Stromal cell of bone marrow (primary cell): ENCODE measurements around the gene LIFR.
"Not testable (repeated sequence)": the region's sequence is repeated elsewhere in the genome, so short reads cannot be mapped to it uniquely, and the experiment has no call there.

Experiments used
- DNase-seq: peaks from one replicate; pipeline ENCODE4 v3.0.0-alpha.2; 2012; ENCODE audit warnings: low read depth

LIFR gene

DNA sequence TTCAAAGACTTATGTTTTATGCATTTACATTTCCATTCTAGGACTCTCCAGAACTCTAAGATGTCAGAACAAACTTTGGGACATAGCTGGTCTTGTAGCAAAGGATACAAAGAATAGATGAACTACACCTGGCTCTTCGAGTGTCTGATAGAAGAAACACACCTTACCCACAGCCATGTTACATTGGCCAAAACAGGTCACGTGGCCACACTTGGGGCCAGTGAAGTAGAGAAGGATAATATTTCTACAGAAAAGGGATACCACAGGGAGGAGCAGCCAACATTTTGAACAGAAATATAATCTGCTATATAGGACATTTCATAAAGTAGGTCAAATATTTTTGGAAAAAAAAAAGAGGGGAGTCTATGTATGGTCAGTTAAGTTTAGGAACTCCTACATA, 22.7 kb upstream of the LIFR start:
- no peak for DNase-seq

DNA sequence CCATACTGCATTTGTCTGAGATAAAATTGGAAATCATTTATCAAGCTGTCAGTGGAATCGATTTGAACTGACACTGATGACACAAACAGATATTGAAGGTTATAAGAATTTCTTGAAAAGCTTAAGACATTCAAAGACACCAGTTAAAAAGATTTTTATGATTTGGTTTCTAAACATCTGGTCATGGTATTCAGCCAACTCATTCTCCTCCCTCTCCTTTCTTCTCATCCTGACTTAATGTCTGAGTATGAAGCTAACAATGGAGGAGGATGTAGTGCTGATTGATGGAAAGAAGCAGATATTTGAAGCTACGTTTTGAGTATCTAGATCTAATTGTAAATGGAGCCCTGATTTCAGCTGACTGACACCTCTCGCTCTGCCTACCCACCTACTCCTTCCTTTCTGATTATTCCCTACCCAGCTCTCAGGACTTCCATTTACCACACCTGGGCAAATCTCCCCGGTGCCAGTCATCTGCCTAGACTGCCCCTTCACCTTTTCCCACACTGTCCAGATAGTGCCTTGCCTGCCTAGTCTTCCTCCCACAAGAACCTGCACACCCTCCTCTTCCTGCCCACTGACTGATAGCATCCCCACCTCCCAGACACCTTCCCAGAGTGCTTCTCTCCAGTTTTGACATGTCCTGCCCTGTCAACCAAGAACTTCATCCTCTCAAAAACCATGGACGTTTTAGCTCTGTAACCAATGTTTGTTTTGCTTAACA, 20.7 kb upstream of the LIFR start:
- DNase-seq: no peak

DNA sequence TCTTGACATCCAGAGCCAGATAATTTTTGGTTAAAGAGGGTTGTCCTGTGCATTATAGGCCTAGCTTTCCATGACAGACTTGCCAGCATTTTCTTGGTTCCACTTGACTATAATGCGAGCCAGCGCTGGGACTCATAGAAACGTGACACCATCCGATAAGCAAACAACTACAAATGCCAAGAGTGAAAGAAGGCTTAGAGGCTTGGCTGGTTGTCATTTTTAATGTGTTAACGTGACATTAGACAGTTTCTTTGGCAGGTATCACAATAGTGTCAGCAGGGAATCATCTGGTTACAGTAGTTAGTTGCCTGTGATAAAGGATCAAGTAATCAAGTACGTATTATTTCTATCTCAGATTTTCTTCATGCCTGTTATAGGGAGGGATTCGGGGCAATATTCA, 20.0 kb upstream of the LIFR start:
- no peak for DNase-seq

DNA sequence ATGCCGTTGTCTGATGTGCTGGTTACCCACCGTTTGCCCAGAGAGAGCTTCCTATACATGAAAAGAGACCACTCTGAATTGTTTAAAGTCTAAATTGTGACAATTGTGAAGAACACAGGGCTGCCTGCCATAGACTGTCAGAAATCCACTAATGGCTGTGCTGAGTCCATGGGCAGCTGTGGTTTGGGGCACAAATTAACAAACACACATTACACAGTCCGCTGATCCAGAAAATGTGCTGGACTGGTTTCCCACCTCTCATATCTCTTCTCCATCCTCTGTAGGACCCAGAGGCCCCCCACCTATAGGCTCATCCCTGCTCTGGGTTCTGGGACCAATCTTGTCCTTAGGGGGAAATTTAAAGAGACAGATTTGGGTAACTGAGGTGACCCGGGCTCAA, 19.0 kb upstream of the LIFR start:
- DNase-seq: no peak

DNA sequence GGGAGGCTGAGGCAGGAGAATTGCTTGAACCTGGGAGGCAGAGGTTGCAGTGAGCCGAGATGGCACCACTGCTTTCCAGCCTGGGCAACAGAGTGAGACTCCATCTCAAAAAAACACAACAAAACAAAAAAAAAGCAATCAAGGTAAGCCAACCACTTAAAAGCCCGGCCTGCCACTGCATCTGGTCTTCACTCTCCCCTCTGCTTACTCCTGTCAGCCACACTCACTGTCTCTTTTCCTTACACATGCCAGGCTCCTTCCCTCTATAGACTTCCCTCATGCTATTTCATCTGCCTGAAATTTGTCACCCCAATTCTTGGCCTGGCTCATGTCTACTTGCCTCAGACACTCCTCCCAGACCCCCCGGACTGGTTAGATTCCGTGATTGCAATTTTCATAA, 17.6 kb upstream of the LIFR start:
- DNase-seq: no peak

DNA sequence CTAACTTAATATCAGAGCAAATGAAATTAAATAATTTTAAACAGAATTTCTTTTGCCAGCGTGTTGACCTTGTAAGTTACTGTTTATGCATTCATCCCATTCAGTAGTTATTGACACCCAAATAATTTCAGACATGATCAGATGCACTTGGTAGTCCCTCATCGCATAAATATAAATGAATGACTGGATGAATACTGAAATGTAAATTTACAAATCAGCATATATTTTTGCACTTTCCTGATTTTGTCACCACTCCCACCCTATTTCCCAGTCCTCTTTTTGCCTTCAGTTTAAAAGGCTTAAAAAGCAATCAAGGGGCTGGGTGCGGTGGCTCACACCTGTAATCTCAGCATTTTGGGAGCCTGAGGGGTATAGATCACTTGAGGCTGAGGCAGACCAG, 17.1 kb upstream of the LIFR start:
- no peak for DNase-seq

DNA sequence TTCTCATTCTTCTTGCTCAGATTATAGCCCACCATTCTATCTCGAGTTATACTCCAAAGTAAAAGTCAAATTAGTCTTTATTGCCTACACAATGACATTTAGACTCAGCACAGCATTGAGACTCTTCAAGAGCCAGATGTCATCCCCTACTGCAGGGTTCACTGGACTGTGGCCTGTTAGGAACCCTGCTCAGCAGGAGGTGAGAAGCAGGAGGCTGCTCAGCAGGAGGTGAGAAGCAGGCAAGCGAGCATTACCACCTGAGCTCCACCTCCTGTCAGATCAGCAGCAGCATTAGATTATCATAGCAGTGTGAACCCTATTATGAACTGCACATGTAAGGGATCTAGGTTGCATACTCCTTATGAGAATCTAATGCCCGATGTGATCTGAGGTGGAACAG, 12.7 kb upstream of the LIFR start:
- no peak for DNase-seq

DNA sequence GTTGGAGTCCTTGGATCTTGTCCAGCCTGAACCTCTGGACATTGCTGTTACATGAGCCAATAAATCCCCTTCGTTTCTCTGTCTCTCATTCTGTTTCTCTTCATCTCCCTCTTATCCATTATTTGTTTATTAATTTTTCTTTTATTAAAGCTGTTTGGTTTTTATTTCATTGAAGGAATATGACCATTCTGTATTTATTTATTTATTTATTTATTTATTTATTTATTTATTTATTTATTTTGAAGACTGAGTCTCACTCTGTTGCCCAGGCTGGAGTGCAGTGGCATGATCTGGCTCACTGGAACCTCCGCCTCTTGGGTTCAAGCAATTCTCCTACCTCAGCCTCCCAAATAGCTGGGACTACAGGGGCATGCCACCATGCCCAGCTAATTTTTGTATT, 10.9 kb upstream of the LIFR start:
- DNase-seq: not testable (repeated sequence)

DNA sequence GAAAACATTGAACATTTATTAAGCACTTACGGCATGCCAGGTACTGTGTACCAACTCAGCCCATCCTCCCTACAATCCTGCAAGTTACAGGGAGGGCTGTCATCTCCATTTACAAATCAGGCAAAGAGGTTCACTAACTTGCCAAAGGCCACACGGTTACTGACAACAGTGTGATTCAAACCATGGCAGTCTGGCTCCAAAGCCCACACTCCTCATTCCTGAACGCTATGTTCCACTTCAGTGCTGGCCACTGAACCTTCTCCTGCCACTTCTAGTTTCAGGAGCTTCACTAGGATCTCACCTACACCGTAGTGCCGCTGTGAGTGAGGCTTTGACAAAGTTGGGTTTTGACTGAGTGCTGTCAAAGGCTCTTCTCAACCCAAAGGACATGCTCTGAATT, 7.2 kb upstream of the LIFR start:
- DNase-seq: no peak

DNA sequence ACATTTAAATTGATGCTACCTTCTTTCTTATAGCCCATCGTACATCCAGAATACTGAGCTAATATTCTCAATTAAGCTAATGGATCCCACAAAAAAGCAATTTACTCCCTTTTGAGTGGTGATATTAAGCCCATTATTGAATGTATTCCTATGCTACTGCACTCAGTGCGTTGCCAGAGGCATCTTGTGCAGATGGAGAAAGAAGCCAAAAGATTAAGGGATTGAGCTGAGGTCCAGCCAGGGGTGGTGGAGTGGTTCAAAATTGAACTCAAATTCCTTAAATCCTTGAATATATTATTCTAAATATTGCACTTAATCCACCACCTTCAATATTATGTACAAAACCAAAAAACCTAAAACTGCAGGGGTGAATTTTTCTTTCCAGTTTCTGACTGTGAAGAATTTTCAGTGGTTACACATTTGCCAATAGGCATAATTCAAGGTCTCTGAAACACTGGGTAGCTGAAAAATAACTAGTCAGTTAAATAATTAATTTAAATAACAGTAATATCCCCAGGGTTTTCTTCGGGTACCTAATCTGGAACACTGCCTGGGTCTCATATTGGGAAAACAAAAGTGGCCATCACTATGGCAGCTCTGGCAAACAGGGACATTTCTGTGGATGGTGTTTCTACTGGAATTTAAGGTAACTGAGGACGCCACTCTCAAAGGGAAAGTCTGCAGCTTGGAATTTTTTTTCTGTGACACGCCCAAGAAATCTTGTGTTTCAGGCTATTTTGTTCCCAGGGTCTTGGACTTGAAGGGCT, 6.2 kb upstream of the LIFR start:
- no peak for DNase-seq

DNA sequence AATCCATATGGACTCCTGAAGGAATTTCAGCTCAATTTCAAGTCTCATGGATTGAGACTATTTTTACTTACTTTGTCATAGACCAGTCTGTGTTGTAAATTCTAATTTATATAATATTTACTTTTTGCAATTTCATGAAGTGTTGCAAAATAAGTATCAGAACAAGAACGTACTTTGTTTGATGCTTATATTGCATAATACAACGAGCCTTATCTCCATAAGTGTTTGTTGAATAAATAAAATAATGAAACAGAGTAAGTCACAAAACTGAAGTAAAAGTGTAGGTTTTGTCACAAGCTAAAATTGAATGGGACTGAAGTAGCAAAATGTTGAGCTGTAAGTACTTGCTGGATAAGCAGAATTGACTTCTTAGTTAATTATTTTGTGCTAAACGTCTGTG, 3.0 kb upstream of the LIFR start:
- no peak for DNase-seq

DNA sequence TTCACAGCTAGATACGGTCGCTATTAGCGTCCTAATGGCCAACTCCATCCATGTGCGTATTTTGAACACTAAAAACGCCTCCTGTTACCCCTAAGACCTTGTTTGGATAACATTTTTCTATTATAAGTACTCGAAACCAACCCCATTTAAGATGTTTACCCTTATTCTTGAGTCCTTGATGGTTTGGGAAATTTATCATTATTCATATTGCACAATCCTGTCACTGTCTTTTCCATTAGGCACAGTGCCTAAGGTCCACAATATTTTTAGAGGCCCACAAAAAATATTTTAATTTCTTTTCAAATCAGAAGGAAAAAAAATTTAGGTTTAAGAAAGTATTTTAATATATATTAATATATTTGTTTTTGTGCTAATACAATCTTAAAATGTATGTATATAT, 1.3 kb upstream of the LIFR start:
- no peak for DNase-seq

DNA sequence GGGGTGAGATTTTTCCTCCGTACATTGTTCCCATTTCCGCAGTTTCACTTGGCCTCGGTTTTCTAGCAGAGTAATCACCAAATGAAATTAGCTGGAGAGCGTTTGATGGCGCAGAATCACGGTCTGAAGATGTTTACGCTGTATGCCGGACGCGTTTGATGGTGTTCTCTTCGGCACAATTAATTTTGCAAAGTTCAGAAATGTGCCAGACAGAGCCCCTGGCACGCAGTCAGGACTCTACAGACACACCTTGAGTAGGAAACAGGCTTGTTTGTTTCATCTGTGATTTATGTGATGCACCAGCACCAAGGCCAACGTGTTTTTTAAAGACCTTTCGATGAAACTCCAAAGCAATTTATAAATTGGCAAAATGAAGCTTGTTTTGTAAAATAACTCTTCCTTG, 863 bp upstream of the LIFR start:
- no peak for DNase-seq

DNA sequence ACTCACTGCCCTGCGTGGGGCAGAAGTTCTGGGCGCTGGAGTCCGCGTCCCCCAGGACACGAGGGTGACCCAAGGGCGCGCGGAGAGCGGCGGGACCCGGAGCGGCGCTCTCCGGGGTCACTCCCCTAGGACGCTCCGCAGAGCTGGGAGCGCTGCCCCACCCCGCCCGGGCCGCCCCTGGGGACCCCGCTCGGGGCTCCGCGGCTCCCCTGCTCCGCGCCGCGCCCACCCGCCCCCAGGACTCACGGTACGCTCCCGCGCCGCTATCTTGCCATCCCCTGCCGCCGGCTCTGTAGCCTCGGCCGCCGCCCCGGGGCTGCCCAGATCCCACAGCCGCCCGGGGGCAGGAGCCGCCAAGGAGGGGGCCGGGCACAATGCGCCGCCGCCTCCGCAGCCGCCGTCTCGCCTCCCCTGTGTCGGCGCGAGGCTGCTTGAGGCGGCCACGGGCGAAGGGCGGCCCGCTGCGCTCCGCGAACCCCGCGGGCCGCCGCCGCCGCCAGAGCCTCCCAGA, 303 bp downstream of the LIFR start:
- peak; percentile 20 for DNase-seq

DNA sequence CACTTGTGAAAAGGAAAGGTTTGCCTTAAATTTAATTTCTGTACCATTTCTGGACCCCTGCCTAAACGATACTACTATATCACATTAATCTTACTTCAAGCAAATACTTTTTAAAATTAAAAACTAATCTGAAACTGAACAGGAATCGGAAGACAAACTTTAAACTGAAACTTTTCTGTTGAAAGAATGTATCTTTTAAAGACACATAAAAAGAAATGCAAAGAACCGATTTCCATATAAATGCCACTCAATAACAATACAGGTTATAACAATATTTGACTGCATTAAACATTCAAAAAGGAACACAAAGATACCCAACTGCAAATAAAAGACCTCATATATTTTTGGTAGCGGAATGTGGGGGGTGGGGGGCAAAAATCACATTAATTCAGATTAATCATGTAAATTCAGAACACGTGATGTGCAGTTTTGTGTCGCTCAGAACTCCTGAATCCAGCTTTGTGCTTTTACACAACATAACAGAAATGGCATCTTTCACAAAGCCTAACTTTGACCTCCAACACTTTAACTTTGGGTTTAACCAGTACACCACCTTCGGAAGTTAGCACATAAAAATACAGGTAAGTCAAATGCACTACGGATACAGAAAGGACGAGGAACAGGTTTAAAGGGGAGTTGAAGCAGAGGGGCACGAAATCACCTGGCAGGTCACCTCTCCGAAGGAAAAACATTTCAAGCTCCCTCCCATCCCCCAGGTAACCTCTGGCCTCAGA, 925 bp downstream of the LIFR start:
- DNase-seq: no peak

DNA sequence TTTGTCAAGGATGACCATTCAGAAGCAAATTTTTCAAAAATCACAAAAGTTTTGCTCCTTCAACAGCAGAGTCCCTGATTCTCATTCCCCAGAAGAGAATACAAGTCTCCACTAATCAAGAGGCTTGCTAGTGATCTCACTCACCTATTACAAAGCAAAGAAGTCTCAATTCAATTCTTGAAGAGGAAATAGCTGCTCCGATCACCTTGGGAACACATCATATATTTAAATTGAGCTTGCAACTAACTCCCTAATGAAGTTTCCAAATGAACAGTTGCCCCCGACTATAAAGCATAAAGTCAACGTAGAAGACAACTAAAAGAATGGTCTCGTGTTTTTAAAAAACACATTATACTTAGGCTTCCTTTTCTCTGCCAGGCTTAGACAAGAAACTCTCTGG, 1.6 kb downstream of the LIFR start:
- no peak for DNase-seq

DNA sequence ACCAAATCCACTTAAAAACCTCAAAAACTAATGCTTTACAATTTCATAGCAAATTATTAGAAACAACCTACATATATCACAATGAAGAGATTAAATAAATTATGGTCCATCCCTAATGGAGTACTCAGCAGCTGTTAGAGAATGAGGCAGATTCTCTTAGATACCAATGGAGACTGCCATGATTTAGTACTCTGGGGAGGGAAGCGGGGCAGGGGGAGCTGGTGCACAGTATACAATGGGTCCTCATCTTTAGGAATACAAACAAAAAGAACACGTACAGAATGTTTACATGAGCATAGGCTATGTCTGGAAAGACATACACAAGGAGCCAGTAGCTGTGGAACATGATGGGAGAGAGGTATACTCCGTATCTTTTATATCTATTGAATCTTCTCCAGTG, 2.0 kb downstream of the LIFR start:
- DNase-seq: no peak

DNA sequence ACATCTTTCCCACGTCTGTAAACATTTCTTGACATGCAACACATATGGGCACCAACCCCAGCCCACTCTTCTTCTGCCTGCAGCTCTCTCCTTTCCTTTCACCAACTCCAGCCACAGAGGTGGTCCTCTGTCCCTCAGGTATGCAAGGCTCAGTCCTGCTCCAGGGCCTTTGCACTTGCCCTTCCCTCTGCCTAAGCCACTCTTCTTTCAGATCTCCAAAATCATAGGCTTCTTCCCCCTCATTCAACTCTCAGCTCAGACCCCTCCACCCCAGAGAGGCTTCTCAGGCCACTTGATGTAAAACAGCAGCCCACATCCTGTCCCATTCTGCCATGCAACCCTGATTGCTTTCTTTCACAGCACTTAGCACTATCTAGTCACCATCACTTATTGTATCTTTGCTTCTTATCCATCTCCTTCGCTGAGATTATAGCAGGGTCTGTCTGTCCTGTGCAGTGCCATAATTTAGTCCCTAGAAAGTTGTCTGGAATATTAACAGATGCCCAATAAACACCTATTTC, 3.4 kb downstream of the LIFR start:
- no peak for DNase-seq

DNA sequence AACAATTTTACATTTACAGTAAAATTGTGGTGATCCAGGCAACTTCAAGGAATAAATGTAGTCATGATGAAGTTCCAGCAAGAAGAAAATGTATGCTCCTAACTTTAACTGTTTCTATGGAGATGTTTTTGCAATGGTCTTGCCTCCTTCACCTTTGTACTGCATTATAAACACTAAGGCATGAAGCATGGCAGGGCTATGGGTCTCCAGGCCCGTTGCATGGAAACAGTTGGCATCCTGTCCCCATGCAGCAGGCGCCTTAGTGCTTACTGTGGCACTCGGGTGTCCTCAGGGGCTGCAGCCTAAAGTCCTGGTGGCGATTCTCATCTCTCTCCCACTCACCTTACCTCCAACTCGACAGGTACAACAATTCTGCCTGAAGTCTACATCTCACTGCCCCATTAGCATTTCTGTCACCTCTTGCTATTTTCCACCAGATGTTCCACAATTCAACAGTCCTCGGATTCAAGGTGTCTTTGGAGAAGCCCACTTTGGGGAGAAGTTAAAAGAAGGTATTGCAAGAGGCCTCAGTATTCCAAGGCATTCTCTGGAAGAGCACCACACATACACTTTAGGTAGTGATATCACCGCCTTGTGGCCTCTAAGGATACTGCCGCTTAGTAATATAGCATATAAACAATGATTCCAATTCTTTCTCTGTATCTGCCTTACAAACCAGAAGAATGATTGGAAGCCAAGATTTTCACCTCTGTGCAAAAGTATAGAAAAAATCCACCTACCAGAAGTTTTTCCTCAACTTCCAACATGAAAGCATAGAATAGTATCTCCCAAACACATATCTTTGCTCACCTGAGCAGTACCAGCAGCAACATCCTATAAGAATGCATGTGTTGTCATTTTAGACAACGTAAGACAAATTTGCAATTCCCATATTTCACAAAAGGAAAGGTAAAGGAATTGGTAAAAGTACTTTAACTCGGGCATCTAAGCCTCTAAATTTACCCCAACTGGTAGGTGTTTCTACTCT, 5.1 kb downstream of the LIFR start:
- DNase-seq: peak; percentile 39

DNA sequence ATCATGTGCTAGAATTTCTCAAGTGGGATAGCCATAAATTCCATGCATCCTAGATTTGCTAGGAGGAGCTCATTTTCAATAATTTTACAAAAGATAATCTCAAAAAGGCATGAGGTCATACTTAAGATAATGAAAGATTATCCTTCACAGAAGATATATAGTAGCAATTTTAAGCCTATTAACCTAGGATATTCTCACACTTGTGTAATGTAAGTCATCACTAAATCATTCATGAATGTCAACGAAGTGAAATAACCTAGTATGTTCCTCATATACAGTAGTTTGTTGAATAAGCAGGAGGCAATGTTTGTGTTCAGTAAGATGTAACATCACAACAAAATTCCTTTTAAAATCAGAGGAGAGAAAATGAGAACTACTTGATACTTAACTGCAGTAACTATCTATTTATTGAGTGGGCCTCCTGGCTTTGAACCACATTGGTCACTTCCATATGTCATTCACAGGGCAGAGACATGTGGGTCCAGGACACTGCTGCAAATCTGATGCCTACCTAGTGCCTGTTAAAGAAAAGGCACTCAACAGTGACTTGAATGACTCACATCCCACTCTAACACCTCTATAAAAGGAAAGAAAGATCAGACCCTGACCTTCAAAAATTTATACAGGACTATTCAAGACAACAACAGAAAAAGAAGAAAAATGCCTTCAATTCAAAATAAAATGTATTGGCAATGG, 8.2 kb downstream of the LIFR start:
- DNase-seq: no peak

DNA sequence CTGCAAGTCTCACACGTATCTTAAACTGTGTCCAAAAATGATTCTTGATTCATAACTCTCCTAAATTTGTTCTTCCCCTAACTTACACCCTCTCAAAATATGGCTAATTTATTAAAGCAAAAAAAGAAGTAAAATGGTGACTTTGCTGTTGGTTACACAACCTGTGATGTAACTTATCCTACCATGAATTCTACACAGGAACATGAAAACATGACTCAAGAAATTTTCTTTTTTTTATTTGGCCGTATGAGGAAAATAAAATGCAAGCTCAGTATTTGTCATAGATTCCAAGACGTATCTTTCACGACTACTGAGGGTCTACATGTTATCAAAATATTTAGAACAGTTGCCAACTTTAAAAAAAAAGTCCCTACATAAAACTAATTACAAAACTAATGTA, 9.2 kb downstream of the LIFR start:
- peak; percentile 21 for DNase-seq
